Measurements from ENCODE around the gene SLC22A23.

The SLC22A23 gene

DNA sequence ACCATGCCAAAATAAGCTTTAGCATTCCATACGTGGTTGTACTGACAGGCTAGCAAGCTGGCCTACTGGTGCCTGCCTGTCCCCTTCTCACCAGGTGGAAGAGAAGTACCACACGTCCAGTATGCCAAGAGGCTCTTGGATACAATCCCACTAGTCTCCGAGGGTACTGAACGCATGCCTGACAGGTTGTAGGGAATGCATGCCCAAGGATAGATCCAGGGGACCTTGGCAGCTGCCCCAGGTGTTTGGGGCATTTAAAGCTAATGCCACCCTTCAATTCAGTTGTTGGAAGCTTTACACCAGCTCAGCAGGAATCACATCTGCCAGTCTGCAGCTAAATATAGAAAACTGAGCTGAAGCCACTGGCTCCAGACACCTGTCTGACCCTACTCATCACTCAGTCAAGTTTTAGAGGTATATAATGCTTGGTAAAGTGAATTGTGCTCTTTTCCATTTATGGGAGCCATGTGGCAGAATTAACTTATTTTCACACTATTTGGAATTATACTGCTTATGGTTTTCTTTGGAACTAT lies 234.3 kb downstream of the SLC22A23 start:
- no peak for DNase-seq (ENCODE audit: low read depth)

- DNase-seq (ENCODE audit: low read depth): no peak
Measured at GRCh38 chr6:3221578-3221977, 235.3 kb downstream of the SLC22A23 start.

DNA sequence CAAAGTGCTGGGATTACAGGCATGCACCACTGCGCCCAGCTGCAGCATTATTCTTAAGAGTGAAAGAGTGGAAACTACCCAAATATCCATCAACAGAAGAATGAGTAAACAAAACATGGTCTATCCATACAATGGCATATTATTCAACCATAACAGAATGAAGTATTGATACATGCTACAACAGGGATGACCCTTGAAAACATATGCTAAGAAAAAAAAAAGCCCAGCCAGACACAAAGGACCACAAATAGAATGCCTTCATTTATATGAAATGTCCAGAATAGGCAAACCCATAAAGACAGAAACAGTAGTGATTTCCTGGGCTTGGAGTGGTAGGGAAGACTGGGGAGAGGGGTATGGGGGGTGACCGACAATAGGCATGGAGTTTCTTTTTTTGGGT lies 236.5 kb downstream of the SLC22A23 start:
- no peak for DNase-seq (ENCODE audit: low read depth)
